ENCODE results near the gene AFF1. TPM values are rescaled to one million over a fixed set of nuclear protein-coding genes. Genes with fewer than 3 reads are reported as not detected.

Gene AFF1
- total RNA-seq, 6 experiments from 2014 or later = 23.8 to 39.6 (median 34.9) TPM

GRCh38 chr4:87130985-87131703 lies 196.3 kb downstream of the AFF1 start:
- Histone ChIP-seq H3K36me3 (peaks cover 0 to 94% (median 38%) of the 10 kb centered on the region in 4 donors), H3K4me1 (no peaks in the 10 kb centered on the region), H3K9me3 (no peaks in the 10 kb centered on the region), H3K27ac (no peak overlapping the region), H3K27me3 (no peaks in the 10 kb centered on the region), H3K4me3 (no peak overlapping the region)
- TF ChIP-seq, protein P1, sequence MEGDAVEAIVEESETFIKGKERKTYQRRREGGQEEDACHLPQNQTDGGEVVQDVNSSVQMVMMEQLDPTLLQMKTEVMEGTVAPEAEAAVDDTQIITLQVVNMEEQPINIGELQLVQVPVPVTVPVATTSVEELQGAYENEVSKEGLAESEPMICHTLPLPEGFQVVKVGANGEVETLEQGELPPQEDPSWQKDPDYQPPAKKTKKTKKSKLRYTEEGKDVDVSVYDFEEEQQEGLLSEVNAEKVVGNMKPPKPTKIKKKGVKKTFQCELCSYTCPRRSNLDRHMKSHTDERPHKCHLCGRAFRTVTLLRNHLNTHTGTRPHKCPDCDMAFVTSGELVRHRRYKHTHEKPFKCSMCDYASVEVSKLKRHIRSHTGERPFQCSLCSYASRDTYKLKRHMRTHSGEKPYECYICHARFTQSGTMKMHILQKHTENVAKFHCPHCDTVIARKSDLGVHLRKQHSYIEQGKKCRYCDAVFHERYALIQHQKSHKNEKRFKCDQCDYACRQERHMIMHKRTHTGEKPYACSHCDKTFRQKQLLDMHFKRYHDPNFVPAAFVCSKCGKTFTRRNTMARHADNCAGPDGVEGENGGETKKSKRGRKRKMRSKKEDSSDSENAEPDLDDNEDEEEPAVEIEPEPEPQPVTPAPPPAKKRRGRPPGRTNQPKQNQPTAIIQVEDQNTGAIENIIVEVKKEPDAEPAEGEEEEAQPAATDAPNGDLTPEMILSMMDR (IDR thresholded peaks at IDR 0.05) = no peak
- no peak for TF ChIP-seq POLR2A (IDR thresholded peaks at IDR 0.05)
- intact Hi-C loops (cut with DNase I) = no loop called here
- DNase-seq = no peak
- WGBS (ENCODE audit: insufficient coverage, low coverage, low lambda C conversion rate, missing lambda C conversion rate) = 97% methylated on average over 7 of the region's 7 CpGs
- no peak for ATAC-seq

DNA sequence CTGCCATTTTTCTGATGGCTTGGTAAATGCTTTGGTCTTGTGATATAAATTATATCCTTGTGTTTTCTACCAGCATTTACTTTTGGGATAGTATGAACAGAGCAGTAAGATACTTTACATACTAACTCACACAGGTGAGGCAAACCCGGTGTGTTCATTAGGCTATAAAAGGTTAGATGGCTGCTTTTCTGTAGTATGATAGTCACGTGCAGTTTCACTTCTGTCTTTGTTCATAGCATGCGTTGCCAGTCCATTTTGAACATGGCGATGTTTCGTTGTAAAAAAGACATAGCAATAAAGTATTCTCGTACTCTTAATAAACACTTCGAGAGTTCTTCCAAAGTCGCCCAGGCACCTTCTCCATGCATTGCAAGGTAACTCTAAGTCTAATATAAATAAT lies 197.2 kb downstream of the AFF1 start:
- WGBS (ENCODE audit: insufficient coverage, low coverage, low lambda C conversion rate, missing lambda C conversion rate) = 95% methylated on average over 8 of the region's 8 CpGs
- H3K4me1 ChIP-seq = no peaks in the 10 kb centered on the region
- intact Hi-C loops (cut with DNase I) = no loop called here
- no peak overlapping the region for H3K27ac ChIP-seq
- no peak overlapping the region for H3K4me3 ChIP-seq
- H3K27me3 ChIP-seq = no peaks in the 10 kb centered on the region
- TF ChIP-seq, protein P1 (IDR thresholded peaks at IDR 0.05) = no peak
- TF ChIP-seq POLR2A (IDR thresholded peaks at IDR 0.05) = no peak
- peaks cover 0 to 94% (median 39%) of the 10 kb centered on the region in 4 donors for H3K36me3 ChIP-seq
- no peak for DNase-seq
- H3K9me3 ChIP-seq = no peaks in the 10 kb centered on the region
- no peak for ATAC-seq

DNA sequence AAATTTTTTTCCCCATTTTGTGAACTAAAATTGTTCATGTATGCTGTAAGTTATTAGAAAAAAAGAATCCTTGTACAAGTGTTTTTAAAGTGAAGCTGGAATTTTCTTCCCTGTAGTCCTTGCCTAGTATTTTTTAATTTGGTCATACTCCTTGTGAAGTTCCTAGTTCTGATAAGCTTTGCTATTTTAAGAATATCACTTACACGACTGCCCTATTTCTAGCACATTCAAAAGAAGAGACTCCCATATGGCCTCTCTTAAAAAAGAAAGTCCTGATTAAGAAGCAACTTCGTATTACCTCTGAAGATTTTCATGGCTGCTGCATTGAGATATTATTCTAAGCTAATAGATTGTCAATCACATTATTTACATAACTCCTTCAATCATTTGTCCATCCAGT lies 198.4 kb downstream of the AFF1 start:
- no peak for ATAC-seq
- intact Hi-C loops (cut with DNase I) = no loop called here

DNA sequence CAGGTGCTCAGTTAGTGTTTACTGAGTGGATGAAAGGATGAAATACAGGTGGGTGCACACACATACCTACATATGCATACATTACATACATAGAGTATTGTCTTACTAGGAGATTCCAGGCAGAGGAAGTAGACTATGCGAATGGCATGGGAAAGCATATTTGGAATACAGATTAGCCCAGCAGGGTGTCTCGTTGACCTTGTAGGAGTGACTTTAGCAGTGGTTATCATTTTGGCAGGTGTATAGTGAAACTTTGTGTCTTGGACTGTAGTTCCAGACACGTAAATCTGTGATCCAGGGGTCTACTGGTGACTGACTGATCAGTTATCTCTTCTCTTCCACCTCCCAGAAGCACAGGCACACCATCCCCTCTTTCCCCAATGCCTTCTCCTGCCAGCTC lies 199.3 kb downstream of the AFF1 start:
- peaks cover 0 to 83% (median 36%) of the 10 kb centered on the region in 4 donors for H3K36me3 ChIP-seq
- 100% methylated on average over 3 of the region's 3 CpGs for WGBS (ENCODE audit: insufficient coverage, low coverage, low lambda C conversion rate, missing lambda C conversion rate)
- TF ChIP-seq, protein P1 (IDR thresholded peaks at IDR 0.05) = no peak
- TF ChIP-seq POLR2A (IDR thresholded peaks at IDR 0.05) = no peak
- H3K27me3 ChIP-seq = no peaks in the 10 kb centered on the region
- no peak overlapping the region for H3K27ac ChIP-seq
- no peaks in the 10 kb centered on the region for H3K9me3 ChIP-seq
- ATAC-seq (no peak), DNase-seq (no peak)
- intact Hi-C loops (cut with DNase I) = no loop called here
- no peak overlapping the region for H3K4me3 ChIP-seq
- H3K4me1 ChIP-seq = no peaks in the 10 kb centered on the region

More for the DNA sequence above, 198.4 kb downstream of the AFF1 start:
- Histone ChIP-seq H3K27ac (no peak overlapping the region), H3K4me1 (no peaks in the 10 kb centered on the region), H3K9me3 (no peaks in the 10 kb centered on the region), H3K36me3 (peaks cover 0 to 90% (median 39%) of the 10 kb centered on the region in 4 donors), H3K4me3 (no peak overlapping the region), H3K27me3 (no peaks in the 10 kb centered on the region)
- TF ChIP-seq, protein P1 (IDR thresholded peaks at IDR 0.05) = no peak
- TF ChIP-seq POLR2A (IDR thresholded peaks at IDR 0.05) = no peak
- no peak for DNase-seq
- WGBS (ENCODE audit: insufficient coverage, low coverage, low lambda C conversion rate, missing lambda C conversion rate) = 67% methylated on average over 2 of the region's 2 CpGs
